Erythroblast (primary cell): ENCODE data around the gene PKP3.

Experiments
- GATA1 ChIP-seq: IDR thresholded peaks from 2 replicates; pipeline ENCODE4 v1.6.1; 2011; ENCODE audit warnings: low read depth, mild to moderate bottlenecking, control low read depth, low read length, moderate library complexity
- POLR2A ChIP-seq: IDR thresholded peaks from 2 replicates; pipeline ENCODE4 v1.6.1; 2011; ENCODE audit warnings: mild to moderate bottlenecking, low read length

DNA sequence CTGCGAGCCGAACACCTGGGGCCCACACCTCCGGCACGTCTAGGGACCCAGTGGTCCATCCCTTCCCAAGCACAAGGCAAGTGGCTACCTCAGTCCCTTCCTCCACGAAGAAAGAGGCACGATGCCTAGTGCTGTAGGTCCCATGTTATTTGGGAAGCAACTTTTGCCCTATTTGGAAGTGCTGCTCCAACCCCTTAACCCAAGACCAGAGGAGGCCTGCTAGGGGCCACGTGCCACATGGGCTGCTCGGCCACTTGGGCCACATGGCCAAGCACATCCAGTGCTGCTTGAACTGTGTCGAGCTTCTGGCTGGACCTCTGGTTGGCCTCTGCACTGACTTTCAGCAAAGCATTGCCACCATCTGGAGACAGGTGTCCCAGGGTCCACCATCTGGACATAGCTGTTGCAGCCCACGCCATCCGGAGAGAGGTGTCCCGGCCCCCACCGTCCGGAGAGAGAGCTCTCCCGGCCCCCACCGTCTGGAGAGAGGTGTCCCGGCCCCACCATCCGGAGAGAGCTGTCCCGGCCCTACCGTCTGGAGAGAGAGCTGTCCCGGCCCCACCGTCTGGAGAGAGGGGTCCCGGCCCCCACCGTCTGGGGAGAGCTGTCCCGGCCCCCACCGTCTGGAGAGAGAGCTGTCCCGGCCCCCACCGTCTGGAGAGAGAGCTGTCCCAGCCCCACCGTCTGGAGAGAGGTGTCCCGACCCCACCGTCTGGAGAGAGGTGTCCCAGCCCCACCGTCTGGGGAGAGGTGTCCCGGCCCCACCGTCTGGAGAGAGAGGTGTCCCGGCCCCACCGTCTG is 31.2 kb upstream of the PKP3 start:
- TF ChIP-seq POLR2A (no peak), GATA1 (no peak)
